Nephron (organoid): ENCODE results near the gene RRN3.
"Not testable (repeated sequence)": the region's sequence is repeated elsewhere in the genome, so short reads cannot be mapped to it uniquely, and the experiment has no call there.

ENCODE experiments used
- H3K27ac Mint-ChIP-seq, 3 experiments: 2 replicates each; pipeline ENCODE4 v1.8.0; 2020; ENCODE audit warnings: mixed read lengths in 3 of 3, mild to moderate bottlenecking in 2 of 3, moderate library complexity in 1 of 3
- H3K27me3 Mint-ChIP-seq: 2 replicates; pipeline ENCODE4 v1.8.0; 2021; ENCODE audit warnings: low read depth, mild to moderate bottlenecking, moderate library complexity, mixed read lengths
- H3K36me3 Mint-ChIP-seq: 2 replicates; pipeline ENCODE4 v1.8.0; 2020; ENCODE audit warnings: low read depth, mixed read lengths
- H3K4me1 Mint-ChIP-seq: 2 replicates; pipeline ENCODE4 v1.8.0; 2020; ENCODE audit warnings: mixed read lengths
- H3K4me3 Mint-ChIP-seq, 3 experiments: 2 replicates each; pipeline ENCODE4 v1.8.0; 2020; ENCODE audit warnings: mild to moderate bottlenecking in 3 of 3, mixed read lengths in 3 of 3, moderate library complexity in 2 of 3
- H3K9me3 Mint-ChIP-seq: 2 replicates; pipeline ENCODE4 v1.8.0; 2020; ENCODE audit warnings: mixed read lengths

RRN3 gene

GRCh38 chr16:15132719-15133428 lies 38.8 kb upstream of the RRN3 start:
- not testable (repeated sequence) for H3K27ac Mint-ChIP-seq, H3K4me3 Mint-ChIP-seq, H3K36me3 Mint-ChIP-seq, H3K9me3 Mint-ChIP-seq, H3K4me1 Mint-ChIP-seq, H3K27me3 Mint-ChIP-seq

DNA sequence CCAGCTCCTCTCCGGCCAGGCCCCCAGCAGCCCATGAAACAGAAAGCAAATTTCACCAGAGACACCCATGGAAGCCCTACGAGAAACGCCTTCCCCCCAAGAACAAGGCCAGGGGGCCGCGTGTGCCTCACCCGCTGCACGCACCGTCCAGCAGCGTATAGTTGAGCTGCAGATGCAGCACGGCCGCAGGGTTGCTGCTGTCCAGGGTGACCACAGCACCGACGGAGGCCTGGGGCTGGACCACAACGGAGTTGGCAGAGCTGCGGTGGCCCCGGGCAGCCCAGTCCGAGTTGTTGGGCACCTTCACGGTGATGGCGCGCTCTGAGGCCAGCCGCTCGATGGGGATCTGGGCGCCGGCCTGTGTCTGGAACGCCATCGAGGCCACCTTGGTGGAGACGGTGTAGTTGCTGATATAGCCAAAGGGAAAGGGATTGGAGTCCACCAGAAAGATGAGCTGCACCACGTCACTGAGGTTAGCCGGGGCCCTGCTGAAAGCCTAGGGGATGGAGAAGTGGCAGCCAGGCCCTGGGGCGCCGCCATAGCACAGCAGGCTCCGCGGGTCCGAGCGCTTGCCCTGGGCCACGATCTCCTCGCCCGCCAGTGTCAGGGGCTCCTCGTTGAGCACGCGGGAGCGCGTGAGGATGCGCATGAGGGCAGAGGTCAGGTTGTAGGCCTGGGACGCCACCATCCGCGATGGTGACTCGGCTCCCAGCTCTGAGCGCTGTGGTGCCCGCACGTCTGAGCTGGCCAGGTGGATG lies 37.0 kb upstream of the RRN3 start:
- not testable (repeated sequence) for H3K9me3 Mint-ChIP-seq, H3K36me3 Mint-ChIP-seq, H3K27me3 Mint-ChIP-seq, H3K4me1 Mint-ChIP-seq, H3K4me3 Mint-ChIP-seq, H3K27ac Mint-ChIP-seq

DNA sequence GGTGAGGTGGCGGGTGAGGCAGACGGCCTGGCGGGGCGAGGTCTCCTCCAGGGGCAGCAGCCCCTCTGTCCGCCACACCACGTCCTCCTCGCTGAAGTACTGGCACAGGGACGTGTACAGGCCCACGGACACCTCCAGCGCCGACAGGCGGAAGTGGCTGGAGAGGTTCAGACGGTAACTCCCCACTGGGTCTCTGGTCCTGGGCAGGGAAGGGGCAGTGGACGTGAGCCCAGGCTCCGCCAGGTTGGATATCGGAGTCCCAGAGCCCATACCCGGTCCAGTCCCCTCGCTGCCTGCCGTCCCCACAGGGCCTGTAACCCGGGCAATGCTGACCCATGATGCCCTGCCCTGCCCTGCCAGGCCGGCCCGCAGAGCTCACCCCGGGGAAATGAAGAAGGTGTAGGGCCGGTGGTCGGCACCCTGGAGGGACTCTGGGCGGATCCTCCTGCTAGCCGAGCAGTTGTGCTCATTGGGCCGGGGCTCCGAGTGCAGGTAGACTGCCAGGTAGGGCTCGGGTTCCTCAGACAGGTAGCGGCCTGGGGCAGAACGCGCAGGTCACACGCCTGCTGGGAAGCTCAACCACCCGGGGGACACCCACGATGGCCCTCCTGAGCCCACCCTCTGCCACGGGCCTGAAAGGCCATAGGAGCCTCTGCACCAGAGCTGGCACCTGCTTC lies 36.3 kb upstream of the RRN3 start:
- H3K4me1 Mint-ChIP-seq, H3K27ac Mint-ChIP-seq, H3K4me3 Mint-ChIP-seq: not testable (repeated sequence)

GRCh38 chr16:15127641-15128425 lies 33.8 kb upstream of the RRN3 start:
- not testable (repeated sequence) for H3K9me3 Mint-ChIP-seq

More for the DNA sequence above, 36.3 kb upstream of the RRN3 start:
- H3K9me3 Mint-ChIP-seq, H3K36me3 Mint-ChIP-seq, H3K27me3 Mint-ChIP-seq: not testable (repeated sequence)

DNA sequence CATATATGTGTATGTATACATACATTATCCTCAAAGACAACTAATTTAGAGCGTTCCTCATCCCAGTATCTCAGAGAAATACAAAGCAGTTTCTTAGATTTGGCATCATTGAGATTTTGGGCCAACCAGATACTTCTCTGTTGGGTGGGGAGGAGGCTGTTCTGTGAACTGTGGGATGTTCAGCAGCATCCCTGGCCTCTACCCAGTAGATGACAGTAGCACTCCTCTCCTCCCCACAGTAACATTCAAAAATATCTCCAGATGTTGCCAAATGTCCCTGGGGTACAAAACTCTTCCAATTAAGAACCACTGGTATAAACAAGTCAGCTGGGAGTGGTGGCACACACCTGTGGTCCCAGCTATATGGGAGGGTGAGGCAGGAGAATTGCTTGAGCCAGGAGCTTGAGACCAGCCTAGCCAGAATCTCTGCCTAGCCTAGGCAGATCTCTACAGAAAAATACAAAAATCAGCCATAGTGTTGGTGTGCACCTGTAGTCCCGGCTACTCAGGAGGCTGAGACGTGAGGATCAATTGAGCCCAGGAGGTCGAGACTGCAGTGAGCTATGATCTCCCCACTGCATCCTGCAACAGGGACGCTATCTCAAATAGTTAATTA lies 6.4 kb upstream of the RRN3 start:
- H3K4me1 Mint-ChIP-seq, H3K4me3 Mint-ChIP-seq, H3K9me3 Mint-ChIP-seq, H3K36me3 Mint-ChIP-seq, H3K27me3 Mint-ChIP-seq, H3K27ac Mint-ChIP-seq: not testable (repeated sequence)

More at GRCh38 chr16:15127641-15128425, 33.8 kb upstream of the RRN3 start:
- not testable (repeated sequence) for H3K27ac Mint-ChIP-seq, H3K27me3 Mint-ChIP-seq, H3K4me1 Mint-ChIP-seq, H3K36me3 Mint-ChIP-seq, H3K4me3 Mint-ChIP-seq

DNA sequence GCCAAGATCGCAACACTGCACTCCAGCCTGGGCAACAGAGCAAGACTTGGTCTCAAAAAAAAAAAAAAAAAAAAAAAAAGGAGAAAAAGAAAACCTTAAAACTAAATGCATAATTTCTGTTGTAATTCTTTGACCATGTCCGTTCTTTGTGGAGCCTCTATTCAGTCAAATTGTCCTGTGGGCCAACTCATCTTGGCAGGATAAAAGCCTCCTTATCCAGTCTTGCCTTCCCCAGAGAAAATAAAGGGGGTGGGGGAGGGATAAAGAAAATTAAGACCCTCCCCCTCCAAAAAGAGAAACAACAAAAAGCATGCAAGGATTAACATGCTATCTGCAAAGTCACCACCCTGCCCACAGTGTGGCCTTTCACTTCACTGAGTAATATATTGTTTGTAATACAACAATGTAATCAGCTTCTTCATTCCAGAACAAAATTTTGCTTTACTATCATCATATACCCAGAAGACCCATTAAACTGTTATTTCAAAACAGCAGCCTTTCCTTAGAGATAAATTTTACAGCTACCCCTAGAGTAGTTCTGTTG lies 5.4 kb upstream of the RRN3 start:
- not testable (repeated sequence) for H3K4me1 Mint-ChIP-seq, H3K27ac Mint-ChIP-seq, H3K36me3 Mint-ChIP-seq, H3K27me3 Mint-ChIP-seq, H3K4me3 Mint-ChIP-seq, H3K9me3 Mint-ChIP-seq

DNA sequence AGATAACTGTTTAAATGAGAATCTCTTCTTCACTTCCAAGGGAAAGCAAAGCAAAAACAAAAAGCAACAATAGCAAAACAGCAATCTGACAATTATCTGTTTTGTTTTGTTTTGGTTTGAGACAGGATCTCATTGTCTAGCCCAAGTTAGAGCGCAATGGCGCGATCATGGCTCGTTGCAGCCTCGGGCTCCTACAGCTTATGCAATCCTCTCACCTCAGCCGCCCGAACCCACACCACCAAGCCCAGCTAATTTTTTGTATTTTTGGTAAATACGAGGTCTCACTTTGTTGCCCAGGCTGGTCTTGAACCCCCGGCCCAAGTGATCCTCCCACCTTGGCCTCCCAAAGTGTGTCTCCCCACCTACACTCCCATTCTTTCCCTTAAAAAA lies 2.5 kb upstream of the RRN3 start:
- not testable (repeated sequence) for H3K27me3 Mint-ChIP-seq, H3K27ac Mint-ChIP-seq, H3K9me3 Mint-ChIP-seq, H3K36me3 Mint-ChIP-seq
- Mint-ChIP-seq H3K4me1 (peaks cover 22% of the 10 kb centered on the region), H3K4me3 (peak overlapping the region; percentile 3 to 61 (median 3))

- H3K9me3 Mint-ChIP-seq, H3K27me3 Mint-ChIP-seq: not testable (repeated sequence)
- Mint-ChIP-seq H3K27ac (peak overlapping the region; percentile 91 to 99 (median 98)), H3K36me3 (peaks cover 17% of the 10 kb centered on the region), H3K4me1 (peaks cover 18% of the 10 kb centered on the region), H3K4me3 (peak overlapping the region; percentile 99)
Observed at GRCh38 chr16:15093571-15093954, 509 bp downstream of the RRN3 start.

DNA sequence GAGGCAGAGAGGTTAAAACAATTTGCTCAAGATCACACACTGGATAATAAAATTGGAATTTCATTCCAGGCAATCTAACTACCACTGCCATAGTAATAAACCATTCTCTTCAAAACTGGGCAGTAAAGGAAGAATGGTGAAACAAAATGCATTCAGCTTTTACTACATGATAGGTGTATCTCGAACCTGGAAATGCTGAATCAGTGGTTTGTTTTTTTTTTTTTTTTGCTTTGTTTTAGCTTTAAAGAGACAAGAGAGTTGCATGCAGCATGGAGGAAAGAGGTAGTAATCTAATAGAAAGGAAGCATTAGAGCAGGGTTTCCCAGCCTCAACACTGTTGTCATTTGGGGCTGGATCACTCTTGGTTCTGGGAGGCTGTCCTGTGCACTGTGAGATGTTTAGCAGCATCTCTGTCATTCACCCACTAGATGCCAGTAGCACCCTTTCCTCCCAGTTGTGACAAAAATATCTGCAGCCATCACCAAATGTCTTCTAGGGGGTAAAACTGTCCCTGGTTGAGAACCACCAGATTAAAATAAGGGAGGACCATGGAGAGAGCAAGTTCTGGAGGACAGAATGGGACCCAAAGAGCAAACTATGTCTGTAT lies 3.3 kb downstream of the RRN3 start:
- Mint-ChIP-seq H3K36me3 (peaks cover 25% of the 10 kb centered on the region), H3K4me1 (peaks cover 18% of the 10 kb centered on the region), H3K4me3 (peak overlapping the region; percentile 15 to 63 (median 55))
- H3K9me3 Mint-ChIP-seq, H3K27ac Mint-ChIP-seq, H3K27me3 Mint-ChIP-seq: not testable (repeated sequence)

GRCh38 chr16:15082788-15083187 lies 11.3 kb downstream of the RRN3 start:
- H3K4me3 Mint-ChIP-seq, H3K27me3 Mint-ChIP-seq, H3K27ac Mint-ChIP-seq, H3K4me1 Mint-ChIP-seq, H3K9me3 Mint-ChIP-seq: not testable (repeated sequence)
- H3K36me3 Mint-ChIP-seq = peaks cover 64% of the 10 kb centered on the region

- not testable (repeated sequence) for H3K9me3 Mint-ChIP-seq, H3K27ac Mint-ChIP-seq, H3K4me3 Mint-ChIP-seq, H3K4me1 Mint-ChIP-seq, H3K27me3 Mint-ChIP-seq
- peaks cover 73% of the 10 kb centered on the region for H3K36me3 Mint-ChIP-seq
Observed at GRCh38 chr16:15080883-15081282, 13.2 kb downstream of the RRN3 start.

GRCh38 chr16:15076161-15076560 lies 17.9 kb downstream of the RRN3 start:
- H3K4me3 Mint-ChIP-seq, H3K9me3 Mint-ChIP-seq, H3K27ac Mint-ChIP-seq, H3K4me1 Mint-ChIP-seq, H3K27me3 Mint-ChIP-seq: not testable (repeated sequence)
- peaks cover 73% of the 10 kb centered on the region for H3K36me3 Mint-ChIP-seq
